ENCODE measurements around the gene SRMS.

SRMS gene

DNA sequence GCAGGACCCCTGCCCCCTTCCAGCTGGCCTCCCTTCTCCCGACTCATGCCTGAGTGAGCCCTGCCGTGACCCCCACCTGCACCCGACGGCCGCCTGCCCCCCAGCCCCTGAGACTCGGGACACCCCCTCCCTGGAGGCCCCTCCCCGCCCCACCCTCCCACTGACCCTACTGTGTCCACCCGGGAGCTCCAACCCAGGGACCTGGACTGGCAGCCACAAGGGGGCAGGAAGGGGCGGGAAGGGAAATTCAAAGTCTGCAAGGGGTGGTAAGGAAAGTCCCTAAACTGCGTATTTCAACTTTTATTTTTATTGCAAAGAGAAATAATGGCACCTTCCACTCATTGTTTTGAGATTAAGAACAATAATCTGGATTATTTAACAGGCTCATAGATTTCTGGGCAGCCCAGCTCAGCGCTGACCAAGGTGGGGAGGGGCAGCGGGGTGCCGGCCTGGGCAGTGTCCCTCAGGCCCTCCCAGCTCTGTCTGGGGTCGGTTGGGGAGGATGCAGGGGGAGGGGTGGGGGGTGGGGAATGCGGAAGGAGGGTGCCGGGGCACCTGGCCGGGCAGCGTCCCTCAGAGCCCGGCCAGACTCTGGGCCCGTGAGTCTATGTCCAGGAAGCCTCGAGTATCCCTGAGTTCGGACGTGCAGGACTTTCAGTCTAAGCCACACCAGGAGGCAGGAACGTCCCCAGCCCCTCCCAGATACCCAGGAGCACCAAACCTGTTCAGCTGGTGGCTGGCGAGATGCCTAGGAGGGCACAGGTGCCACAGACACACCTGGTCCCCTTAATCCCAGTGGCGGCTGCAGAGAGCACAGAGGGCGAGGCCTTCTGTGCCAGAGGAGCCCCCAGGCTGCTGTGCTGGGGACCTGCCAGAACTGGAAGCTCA, 9.1 kb downstream of the SRMS start:
- peak; percentile 44 to 46 (median 46) for DNase-seq
- H3K27me3 ChIP-seq (replicated peaks; ENCODE audit: control insufficient read depth, insufficient read depth, low read length, poor library complexity, severe bottlenecking): no peaks in the 10 kb centered on the region
- peak overlapping the region; percentile 73 for H3K27ac ChIP-seq (ENCODE audit: insufficient read depth, low read length, poor library complexity, severe bottlenecking)
- H3K4me1 ChIP-seq (ENCODE audit: control insufficient read depth, insufficient read depth, low read length, poor library complexity, severe bottlenecking): peaks cover 24% of the 10 kb centered on the region
- H3K4me3 ChIP-seq (ENCODE audit: insufficient read depth, low read depth, low read length, poor library complexity, severe bottlenecking): no peak overlapping the region
- H3K9me3 ChIP-seq (ENCODE audit: control insufficient read depth, low read length): no peaks in the 10 kb centered on the region
- no peaks in the 10 kb centered on the region for H3K36me3 ChIP-seq (ENCODE audit: control insufficient read depth, insufficient read depth, low read length)

DNA sequence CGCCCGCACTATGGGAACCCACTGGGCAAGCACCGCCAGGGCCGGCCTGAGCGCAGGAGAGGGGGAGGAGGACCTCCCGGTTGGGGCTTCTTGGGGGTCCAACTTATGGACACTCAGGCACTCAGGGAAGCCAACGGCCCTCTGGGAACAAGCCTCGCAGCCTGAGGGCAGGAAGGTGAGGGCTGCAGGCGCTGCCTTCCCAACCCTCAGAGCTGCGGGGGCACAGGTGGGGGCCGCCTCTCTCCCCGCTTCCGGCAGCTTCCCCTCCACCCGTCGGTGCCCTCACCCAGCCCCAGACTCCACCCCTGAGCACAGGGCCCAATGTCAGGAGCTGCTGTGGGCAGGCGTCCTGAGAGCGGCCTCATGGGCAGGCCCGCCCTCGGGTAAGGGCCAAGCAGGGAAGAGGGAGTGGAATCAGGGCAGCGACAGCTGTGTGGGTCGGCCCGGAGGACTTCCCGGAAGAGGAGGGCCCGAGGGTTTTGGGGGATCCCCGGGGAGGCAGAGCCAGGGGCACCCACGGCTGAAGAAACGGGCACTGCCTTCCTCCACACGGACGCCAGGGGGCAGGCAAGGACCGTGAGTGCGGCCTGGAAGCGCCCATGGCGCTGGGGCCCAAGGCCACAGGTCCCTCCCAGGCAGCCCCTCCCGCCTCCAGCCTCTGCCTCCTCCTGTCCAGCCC, 9.9 kb downstream of the SRMS start:
- Histone ChIP-seq H3K4me3 (ENCODE audit: insufficient read depth, low read depth, low read length, poor library complexity, severe bottlenecking) (peak overlapping the region; percentile 40), H3K27ac (ENCODE audit: insufficient read depth, low read length, poor library complexity, severe bottlenecking) (peak overlapping the region; percentile 73), H3K4me1 (ENCODE audit: control insufficient read depth, insufficient read depth, low read length, poor library complexity, severe bottlenecking) (peaks cover 24% of the 10 kb centered on the region), H3K27me3 (replicated peaks; ENCODE audit: control insufficient read depth, insufficient read depth, low read length, poor library complexity, severe bottlenecking) (no peaks in the 10 kb centered on the region), H3K9me3 (ENCODE audit: control insufficient read depth, low read length) (no peaks in the 10 kb centered on the region), H3K36me3 (ENCODE audit: control insufficient read depth, insufficient read depth, low read length) (no peaks in the 10 kb centered on the region)
- DNase-seq: peak; percentile 86 to 91 (median 88)

DNA sequence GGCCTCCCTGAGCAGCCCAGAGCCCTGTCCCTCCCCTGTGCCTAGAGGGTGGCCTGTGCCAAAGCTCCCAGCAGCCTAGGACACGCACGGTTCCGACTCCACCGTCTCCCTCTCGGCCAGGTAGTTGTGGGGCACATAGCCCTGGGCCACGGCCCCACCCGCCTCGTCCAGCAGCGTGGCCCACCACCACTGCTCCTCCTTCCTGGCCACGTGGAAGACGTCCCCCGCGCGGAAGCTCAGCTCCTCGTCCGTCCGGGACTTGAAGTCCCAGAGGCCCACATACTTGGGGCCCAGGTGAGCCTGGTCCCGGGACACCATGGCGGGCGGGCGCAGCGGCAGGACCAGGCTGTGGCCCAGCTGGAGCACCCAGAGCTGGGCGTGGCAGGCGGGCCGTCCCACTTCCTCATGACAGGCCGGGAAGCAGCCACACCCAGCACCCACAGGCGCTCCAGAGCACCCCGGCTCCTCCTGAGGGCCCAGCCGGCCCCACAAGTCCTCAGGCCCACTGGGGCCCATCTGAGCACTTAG, 10.5 kb downstream of the SRMS start, which contains the start of gene PTK6:
TSS of gene PTK6 (minus strand) at position 380 of the 528 bp plus-strand sequence. CDS start at position 318, 62 bp downstream.
- Histone ChIP-seq H3K36me3 (ENCODE audit: control insufficient read depth, insufficient read depth, low read length) (no peaks in the 10 kb centered on the region), H3K27me3 (replicated peaks; ENCODE audit: control insufficient read depth, insufficient read depth, low read length, poor library complexity, severe bottlenecking) (no peaks in the 10 kb centered on the region), H3K9me3 (ENCODE audit: control insufficient read depth, low read length) (no peaks in the 10 kb centered on the region), H3K4me3 (ENCODE audit: insufficient read depth, low read depth, low read length, poor library complexity, severe bottlenecking) (peak within 1 kb of the TSS; percentile 40), H3K27ac (ENCODE audit: insufficient read depth, low read length, poor library complexity, severe bottlenecking) (peak within 1 kb of the TSS; percentile 73), H3K4me1 (ENCODE audit: control insufficient read depth, insufficient read depth, low read length, poor library complexity, severe bottlenecking) (peaks cover 24% of the 10 kb centered on the region)
- DNase-seq: no peak

DNA sequence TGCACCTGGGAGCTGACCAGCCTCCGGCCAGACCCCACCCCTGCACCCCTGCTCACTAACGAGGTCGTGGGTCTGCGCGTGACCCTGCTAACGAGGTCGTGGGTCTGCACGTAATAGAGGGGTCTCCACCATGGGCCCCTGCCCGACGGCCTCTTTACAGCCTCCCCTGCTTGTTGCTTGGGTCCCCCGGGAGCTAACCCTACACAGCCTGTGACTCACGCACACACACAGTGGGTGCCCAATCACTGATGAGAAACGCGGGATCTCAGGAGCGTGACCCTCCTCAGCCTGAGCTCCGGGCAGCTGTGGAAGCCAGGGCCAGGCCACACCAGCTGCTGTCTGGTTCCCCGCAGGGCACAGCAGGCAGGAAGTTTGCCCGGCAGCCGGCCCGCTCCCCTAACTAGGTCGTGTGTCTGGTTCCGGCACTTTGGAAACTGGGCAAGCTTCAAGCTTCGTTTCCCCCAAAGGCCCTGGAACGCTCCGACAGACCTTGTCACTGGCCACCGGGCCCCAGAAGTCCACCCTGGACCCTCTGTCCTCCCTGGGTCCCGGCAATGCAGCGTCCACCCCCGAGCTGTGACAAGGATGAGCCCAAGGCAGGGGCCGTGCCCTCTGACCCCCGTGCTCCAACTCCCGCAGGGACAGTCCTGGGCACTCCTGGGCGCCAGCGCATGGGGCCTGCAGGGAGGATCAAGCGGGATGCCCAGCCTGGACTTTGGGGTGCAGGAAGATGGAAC, 11.1 kb downstream of the SRMS start:
- H3K27ac ChIP-seq (ENCODE audit: insufficient read depth, low read length, poor library complexity, severe bottlenecking): no peak overlapping the region
- DNase-seq: no peak

DNA sequence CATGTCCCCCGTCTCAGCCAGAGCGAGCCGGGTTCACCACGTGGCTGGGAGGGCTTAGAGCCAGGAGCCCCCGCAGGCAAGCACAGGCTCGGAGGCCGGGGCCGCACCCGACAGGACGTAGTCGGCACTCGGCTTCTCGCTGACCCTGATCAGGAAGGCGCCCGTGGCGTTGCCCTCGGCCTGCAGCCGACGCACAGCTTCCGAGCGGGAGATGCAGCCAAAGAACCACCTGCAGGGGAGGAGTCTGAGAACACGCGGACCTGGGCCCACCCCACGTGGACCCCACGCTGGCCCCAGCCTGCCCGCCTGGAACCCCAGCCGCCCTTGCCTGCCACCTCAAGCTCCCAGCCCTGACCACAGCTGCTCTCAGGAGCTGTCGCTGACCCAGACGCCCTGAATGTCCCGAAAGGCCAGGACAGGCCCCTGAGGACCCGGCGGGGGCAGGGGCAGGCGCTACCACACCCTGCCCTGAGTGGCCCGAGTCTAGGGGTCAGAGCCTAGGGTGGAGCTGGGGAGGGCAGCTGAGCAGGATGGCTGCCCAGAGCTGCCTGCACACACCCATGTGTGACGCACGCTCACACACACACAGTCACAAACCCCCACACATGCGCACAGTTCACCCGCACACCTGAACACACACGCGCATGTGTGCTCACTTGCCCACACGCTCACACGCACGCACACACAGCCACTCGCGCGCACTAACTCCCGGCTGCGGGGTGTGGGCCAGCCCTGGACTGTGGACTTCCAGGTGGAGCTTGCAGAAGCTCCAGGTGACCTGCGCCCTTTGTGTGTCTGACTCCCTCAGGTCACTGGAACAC, 12.5 kb downstream of the SRMS start:
- no peaks in the 10 kb centered on the region for H3K36me3 ChIP-seq (ENCODE audit: control insufficient read depth, insufficient read depth, low read length)
- H3K27ac ChIP-seq (ENCODE audit: insufficient read depth, low read length, poor library complexity, severe bottlenecking): no peak overlapping the region
- H3K4me1 ChIP-seq (ENCODE audit: control insufficient read depth, insufficient read depth, low read length, poor library complexity, severe bottlenecking): peaks cover 24% of the 10 kb centered on the region
- no peak overlapping the region for H3K4me3 ChIP-seq (ENCODE audit: insufficient read depth, low read depth, low read length, poor library complexity, severe bottlenecking)
- H3K9me3 ChIP-seq (ENCODE audit: control insufficient read depth, low read length): no peaks in the 10 kb centered on the region
- H3K27me3 ChIP-seq (replicated peaks; ENCODE audit: control insufficient read depth, insufficient read depth, low read length, poor library complexity, severe bottlenecking): no peaks in the 10 kb centered on the region
- DNase-seq: no peak

More for the DNA sequence above, 11.1 kb downstream of the SRMS start:
- Histone ChIP-seq H3K4me3 (ENCODE audit: insufficient read depth, low read depth, low read length, poor library complexity, severe bottlenecking) (no peak overlapping the region), H3K4me1 (ENCODE audit: control insufficient read depth, insufficient read depth, low read length, poor library complexity, severe bottlenecking) (peaks cover 24% of the 10 kb centered on the region), H3K9me3 (ENCODE audit: control insufficient read depth, low read length) (no peaks in the 10 kb centered on the region), H3K27me3 (replicated peaks; ENCODE audit: control insufficient read depth, insufficient read depth, low read length, poor library complexity, severe bottlenecking) (no peaks in the 10 kb centered on the region), H3K36me3 (ENCODE audit: control insufficient read depth, insufficient read depth, low read length) (no peaks in the 10 kb centered on the region)

DNA sequence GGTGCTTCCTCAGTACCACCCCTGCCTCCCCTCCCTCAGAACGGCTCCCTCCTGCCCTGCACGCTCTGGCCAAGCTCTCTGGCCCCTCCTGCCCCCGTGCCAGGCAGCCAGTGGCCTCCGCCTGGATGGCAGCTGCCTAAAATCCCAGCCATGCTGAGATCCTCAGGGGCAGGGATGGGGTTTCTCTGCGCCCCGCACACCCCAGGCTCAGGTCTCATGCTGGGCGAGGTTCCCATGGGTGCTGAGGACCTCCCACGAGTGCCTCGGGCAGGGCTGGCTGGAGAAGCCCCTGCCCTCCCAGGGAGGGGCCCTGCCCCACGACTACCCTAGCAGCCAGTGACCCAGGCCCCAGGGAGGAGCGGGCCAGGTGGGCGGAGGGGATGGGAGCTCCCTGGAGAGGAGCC, 13.1 kb downstream of the SRMS start:
- Histone ChIP-seq H3K36me3 (ENCODE audit: control insufficient read depth, insufficient read depth, low read length) (no peaks in the 10 kb centered on the region), H3K4me3 (ENCODE audit: insufficient read depth, low read depth, low read length, poor library complexity, severe bottlenecking) (no peak overlapping the region), H3K27me3 (replicated peaks; ENCODE audit: control insufficient read depth, insufficient read depth, low read length, poor library complexity, severe bottlenecking) (no peaks in the 10 kb centered on the region), H3K27ac (ENCODE audit: insufficient read depth, low read length, poor library complexity, severe bottlenecking) (no peak overlapping the region), H3K9me3 (ENCODE audit: control insufficient read depth, low read length) (no peaks in the 10 kb centered on the region), H3K4me1 (ENCODE audit: control insufficient read depth, insufficient read depth, low read length, poor library complexity, severe bottlenecking) (peaks cover 24% of the 10 kb centered on the region)
- DNase-seq: no peak

DNA sequence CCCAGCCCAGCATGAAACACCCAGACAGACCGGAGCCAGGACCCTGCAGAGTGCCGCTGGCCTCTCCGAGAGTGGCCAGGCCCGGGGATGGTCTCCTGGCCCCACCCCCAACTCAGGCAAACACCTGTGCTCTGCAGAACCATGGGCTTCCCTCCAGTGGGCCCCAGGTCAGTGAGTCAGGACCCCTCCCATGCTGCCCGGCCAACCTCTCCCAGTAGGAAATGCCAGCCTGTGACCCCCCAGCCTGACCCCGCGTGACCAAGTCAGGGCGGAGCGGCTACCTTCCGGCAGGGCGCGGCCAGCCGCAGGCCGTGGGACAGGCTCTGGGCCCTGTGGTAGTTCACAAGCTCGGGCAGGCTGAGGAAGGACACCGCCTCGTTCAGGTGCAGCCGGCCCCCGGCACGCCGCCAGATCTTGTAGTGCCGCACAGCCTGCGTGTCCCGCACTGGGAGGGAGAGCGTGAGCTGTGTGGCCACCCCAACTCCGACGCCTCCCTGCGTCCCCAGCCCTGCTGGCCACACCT, 13.6 kb downstream of the SRMS start:
- Histone ChIP-seq H3K9me3 (ENCODE audit: control insufficient read depth, low read length) (no peaks in the 10 kb centered on the region), H3K36me3 (ENCODE audit: control insufficient read depth, insufficient read depth, low read length) (no peaks in the 10 kb centered on the region)

DNA sequence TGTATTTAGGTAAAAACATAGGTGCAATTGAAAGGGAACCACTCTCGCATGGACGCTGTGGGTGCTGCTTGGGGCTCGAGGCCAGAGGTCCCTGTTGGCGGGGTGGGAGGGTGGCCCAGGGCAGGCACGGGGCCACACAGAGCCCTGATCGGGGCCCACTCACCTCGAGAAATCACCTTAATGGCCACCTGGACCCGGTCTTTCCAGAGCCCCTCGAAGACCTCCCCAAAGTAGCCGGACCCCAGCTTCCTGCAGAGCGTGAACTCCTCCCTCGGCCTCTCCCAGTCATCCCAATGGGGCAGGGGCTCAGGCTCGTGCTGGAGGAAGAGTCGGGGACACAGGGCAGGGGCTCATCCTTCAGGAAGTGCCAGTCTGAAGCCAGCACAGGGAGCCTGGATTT, 14.2 kb downstream of the SRMS start:
- no peaks in the 10 kb centered on the region for H3K9me3 ChIP-seq (ENCODE audit: control insufficient read depth, low read length)
- H3K27me3 ChIP-seq (replicated peaks; ENCODE audit: control insufficient read depth, insufficient read depth, low read length, poor library complexity, severe bottlenecking): no peaks in the 10 kb centered on the region
- H3K36me3 ChIP-seq (ENCODE audit: control insufficient read depth, insufficient read depth, low read length): no peaks in the 10 kb centered on the region
- H3K27ac ChIP-seq (ENCODE audit: insufficient read depth, low read length, poor library complexity, severe bottlenecking): no peak overlapping the region
- DNase-seq: no peak
- H3K4me1 ChIP-seq (ENCODE audit: control insufficient read depth, insufficient read depth, low read length, poor library complexity, severe bottlenecking): peaks cover 16% of the 10 kb centered on the region
- H3K4me3 ChIP-seq (ENCODE audit: insufficient read depth, low read depth, low read length, poor library complexity, severe bottlenecking): no peak overlapping the region

More for the DNA sequence above, 13.6 kb downstream of the SRMS start:
- Histone ChIP-seq H3K4me1 (ENCODE audit: control insufficient read depth, insufficient read depth, low read length, poor library complexity, severe bottlenecking) (peaks cover 21% of the 10 kb centered on the region), H3K4me3 (ENCODE audit: insufficient read depth, low read depth, low read length, poor library complexity, severe bottlenecking) (no peak overlapping the region), H3K27ac (ENCODE audit: insufficient read depth, low read length, poor library complexity, severe bottlenecking) (no peak overlapping the region), H3K27me3 (replicated peaks; ENCODE audit: control insufficient read depth, insufficient read depth, low read length, poor library complexity, severe bottlenecking) (no peaks in the 10 kb centered on the region)
- no peak for DNase-seq

DNA sequence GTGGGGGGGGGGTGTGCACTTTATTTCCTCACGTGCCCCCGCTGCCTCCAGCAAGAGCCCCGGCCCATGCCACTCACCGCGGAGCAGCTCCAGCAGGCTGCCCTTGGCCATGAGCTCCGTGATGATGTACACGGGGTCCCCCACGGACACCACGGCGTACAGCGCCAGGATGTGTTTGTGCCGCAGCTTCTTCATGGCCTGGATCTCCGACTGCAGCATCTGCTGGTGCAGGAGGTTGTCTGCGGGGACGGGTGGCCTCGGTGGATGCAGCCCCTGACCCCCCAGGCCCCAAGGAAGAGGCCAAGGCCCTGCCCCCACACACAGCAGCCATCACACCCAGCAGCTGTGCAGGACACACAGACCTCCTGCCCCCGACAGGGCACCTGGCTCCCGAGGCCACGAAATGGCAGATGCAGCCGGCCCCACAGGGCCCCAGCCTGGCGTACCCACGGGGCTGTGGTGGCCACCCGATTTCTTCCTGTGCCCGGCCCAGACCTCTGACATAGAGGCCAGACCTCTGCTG, 15.0 kb downstream of the SRMS start:
- Histone ChIP-seq H3K27ac (ENCODE audit: insufficient read depth, low read length, poor library complexity, severe bottlenecking) (no peak overlapping the region), H3K4me3 (ENCODE audit: insufficient read depth, low read depth, low read length, poor library complexity, severe bottlenecking) (no peak overlapping the region), H3K4me1 (ENCODE audit: control insufficient read depth, insufficient read depth, low read length, poor library complexity, severe bottlenecking) (peaks cover 9% of the 10 kb centered on the region), H3K27me3 (replicated peaks; ENCODE audit: control insufficient read depth, insufficient read depth, low read length, poor library complexity, severe bottlenecking) (no peaks in the 10 kb centered on the region), H3K36me3 (ENCODE audit: control insufficient read depth, insufficient read depth, low read length) (no peaks in the 10 kb centered on the region), H3K9me3 (ENCODE audit: control insufficient read depth, low read length) (no peaks in the 10 kb centered on the region)
- no peak for DNase-seq

Data from effector memory CD4-positive, alpha-beta T cell (primary cell).